Endothelial cell (in vitro differentiated cells): ENCODE measurements around the gene NEGR1. TPM values are rescaled to one million over a fixed set of nuclear protein-coding genes. Genes with fewer than 3 reads are reported as not detected.
"Not testable (repeated sequence)": the region's sequence is repeated elsewhere in the genome, so short reads cannot be mapped to it uniquely, and the experiment has no call there.

Experiments used
- DNase-seq: peaks from one replicate; pipeline ENCODE4 v3.0.0; 2021; ENCODE audit warnings: low spot score
- H3K27ac Mint-ChIP-seq: one replicate; pipeline ENCODE4 v1.8.0; 2021; ENCODE audit warnings: mixed read lengths, inconsistent platforms; ENCODE audit not compliant: unreplicated experiment
- H3K27me3 Mint-ChIP-seq: one replicate; pipeline ENCODE4 v1.8.0; 2021; ENCODE audit warnings: mild to moderate bottlenecking, moderate library complexity, mixed read lengths, inconsistent platforms; ENCODE audit not compliant: unreplicated experiment
- H3K36me3 Mint-ChIP-seq: one replicate; pipeline ENCODE4 v1.8.0; 2021; ENCODE audit warnings: mild to moderate bottlenecking, low read depth, mixed read lengths, inconsistent platforms; ENCODE audit not compliant: unreplicated experiment
- H3K4me1 Mint-ChIP-seq: one replicate; pipeline ENCODE4 v1.8.0; 2021; ENCODE audit warnings: mild to moderate bottlenecking, mixed read lengths, inconsistent platforms; ENCODE audit not compliant: unreplicated experiment
- H3K4me3 Mint-ChIP-seq: one replicate; pipeline ENCODE4 v1.8.0; 2021; ENCODE audit warnings: mild to moderate bottlenecking, mixed read lengths, inconsistent platforms; ENCODE audit not compliant: unreplicated experiment
- H3K9me3 Mint-ChIP-seq: one replicate; pipeline ENCODE4 v1.8.0; 2021; ENCODE audit warnings: mixed read lengths, inconsistent platforms; ENCODE audit not compliant: unreplicated experiment
- CTCF ChIP-seq: fragments of 200-600 bp; sonication (generic); IDR thresholded peaks from one replicate; pipeline ENCODE4 v1.5.0; 2021; ENCODE audit warnings: antibody characterized with exemption; ENCODE audit not compliant: unreplicated experiment
- total RNA-seq: library from RNA; stranded (reverse); fragmentation: NEBNext Ultra II Directional; extraction: Animal tissue kit (Norgen Biotek cat#: 25700); gene quantifications from one replicate; pipeline ENCODE4 v1.2.1, GENCODE V29; 2021; ENCODE audit not compliant: unreplicated experiment

Gene NEGR1
- total RNA-seq, 1 donor from 2014 or later, result 2.9 TPM

DNA sequence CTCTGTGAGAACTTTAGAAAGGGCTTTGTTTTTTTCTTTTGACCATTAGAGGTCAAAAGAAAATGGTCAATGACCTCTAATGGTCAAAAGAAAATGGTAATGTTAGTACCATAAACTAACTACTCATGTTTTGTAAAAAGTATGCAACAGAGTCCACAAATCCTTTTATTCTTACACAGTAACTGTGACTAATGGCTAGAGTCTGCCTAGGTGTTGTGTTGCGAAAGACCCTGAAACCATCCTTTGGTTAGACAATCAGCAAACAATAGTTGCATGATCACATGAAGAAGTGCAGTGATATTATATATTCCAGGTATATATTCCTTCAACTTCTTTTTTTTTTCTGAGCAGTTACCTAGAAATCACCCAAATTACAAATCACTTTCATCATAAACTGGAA is 40.9 kb downstream of the NEGR1 start:
- Mint-ChIP-seq H3K9me3 (no peaks in the 10 kb centered on the region), H3K4me1 (no peaks in the 10 kb centered on the region), H3K4me3 (no peak overlapping the region), H3K27ac (no peak overlapping the region), H3K36me3 (no peaks in the 10 kb centered on the region), H3K27me3 (no peaks in the 10 kb centered on the region)
- no peak for TF ChIP-seq CTCF
- DNase-seq, result no peak

- H3K27me3 Mint-ChIP-seq, H3K36me3 Mint-ChIP-seq, H3K4me1 Mint-ChIP-seq, H3K9me3 Mint-ChIP-seq, DNase-seq, H3K27ac Mint-ChIP-seq, H3K4me3 Mint-ChIP-seq: not testable (repeated sequence)
Observed at GRCh38 chr1:72235931-72236330, 46.4 kb downstream of the NEGR1 start.

DNA sequence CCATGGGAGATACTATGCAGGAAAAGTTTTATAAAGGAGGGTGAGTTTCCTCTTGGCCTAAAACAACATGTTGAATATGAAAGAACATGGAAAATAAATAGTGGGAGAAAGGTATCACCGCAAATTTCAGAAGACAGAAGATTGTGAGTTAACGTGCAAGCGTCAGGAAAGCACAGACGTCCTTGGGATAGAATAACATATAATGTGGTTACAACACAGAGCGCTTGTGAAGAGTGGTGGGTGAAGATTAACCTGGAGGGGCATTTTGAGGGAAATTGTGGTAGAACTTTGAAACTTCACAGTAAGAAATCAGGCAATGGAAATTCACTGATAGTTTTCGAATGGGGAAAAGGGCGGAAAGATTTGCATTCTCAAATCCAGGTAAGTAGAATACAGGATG is 47.3 kb downstream of the NEGR1 start:
- H3K27ac Mint-ChIP-seq, result no peak overlapping the region
- TF ChIP-seq CTCF, result no peak
- H3K27me3 Mint-ChIP-seq, result no peaks in the 10 kb centered on the region
- DNase-seq, result no peak
- H3K4me1 Mint-ChIP-seq, result no peaks in the 10 kb centered on the region
- no peaks in the 10 kb centered on the region for H3K36me3 Mint-ChIP-seq
- no peak overlapping the region for H3K4me3 Mint-ChIP-seq
- no peaks in the 10 kb centered on the region for H3K9me3 Mint-ChIP-seq

- no peak overlapping the region for H3K27ac Mint-ChIP-seq
- H3K27me3 Mint-ChIP-seq, result no peaks in the 10 kb centered on the region
- DNase-seq, result no peak
Observed at GRCh38 chr1:72230746-72231145, 51.6 kb downstream of the NEGR1 start.

GRCh38 chr1:72229893-72230292 is 52.4 kb downstream of the NEGR1 start:
- H3K4me1 Mint-ChIP-seq, result no peaks in the 10 kb centered on the region
- H3K36me3 Mint-ChIP-seq, result no peaks in the 10 kb centered on the region
- no peak for DNase-seq
- no peaks in the 10 kb centered on the region for H3K27me3 Mint-ChIP-seq
- no peak for TF ChIP-seq CTCF
- no peak overlapping the region for H3K4me3 Mint-ChIP-seq
- no peak overlapping the region for H3K27ac Mint-ChIP-seq
- H3K9me3 Mint-ChIP-seq, result no peaks in the 10 kb centered on the region

More at GRCh38 chr1:72230746-72231145, 51.6 kb downstream of the NEGR1 start:
- no peaks in the 10 kb centered on the region for H3K9me3 Mint-ChIP-seq
- no peaks in the 10 kb centered on the region for H3K36me3 Mint-ChIP-seq
- H3K4me3 Mint-ChIP-seq, result no peak overlapping the region
- no peak for TF ChIP-seq CTCF
- H3K4me1 Mint-ChIP-seq, result no peaks in the 10 kb centered on the region

- Mint-ChIP-seq H3K27me3 (no peaks in the 10 kb centered on the region), H3K27ac (no peak overlapping the region), H3K4me3 (no peak overlapping the region), H3K9me3 (no peaks in the 10 kb centered on the region), H3K36me3 (no peaks in the 10 kb centered on the region), H3K4me1 (no peaks in the 10 kb centered on the region)
- TF ChIP-seq CTCF, result no peak
- no peak for DNase-seq
Observed at GRCh38 chr1:72227667-72228066, 54.7 kb downstream of the NEGR1 start.
